ENCODE measurements around the gene LEP.

DNA sequence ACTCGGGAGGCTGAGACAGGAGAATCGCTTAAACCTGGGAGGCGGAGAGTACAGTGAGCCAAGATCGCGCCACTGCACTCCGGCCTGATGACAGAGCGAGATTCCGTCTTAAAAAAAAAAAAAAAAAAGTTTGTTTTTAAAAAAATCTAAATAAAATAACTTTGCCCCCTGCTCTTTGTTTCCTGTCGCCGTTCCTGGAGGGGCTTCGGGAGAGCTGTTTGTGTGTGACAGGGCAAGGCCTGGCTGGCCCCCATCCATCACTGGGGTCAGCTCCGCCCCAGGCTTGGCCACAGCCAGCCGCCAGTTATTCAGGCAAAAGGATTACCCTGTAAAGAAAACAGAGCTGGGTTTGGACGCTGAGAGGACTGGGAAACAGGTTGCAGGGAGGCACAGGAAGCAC, 16.4 kb downstream of the LEP start:
- TF ChIP-seq POLR2AphosphoS5 (IDR thresholded peaks at IDR 0.05; ENCODE audit: borderline replicate concordance, low read depth, low read length) (no peak), EZH2 (IDR thresholded peaks at IDR 0.05) (no peak)

Measured in SK-N-MC (cell line).